ENCODE measurements around the gene CCDC30.

GRCh38 chr1:42431514-42431913, 31.6 kb upstream of the CCDC30 start:
- TF ChIP-seq EZH2 (IDR thresholded peaks at IDR 0.05; ENCODE audit: insufficient read depth, poor library complexity, severe bottlenecking) (no peak), EZH2phosphoT487 (IDR thresholded peaks at IDR 0.05; ENCODE audit: insufficient read depth, low read depth) (no peak)
